B cell (primary cell): ENCODE results near the gene RNF166.

ENCODE experiments used
- EZH2 ChIP-seq: IDR thresholded peaks from 2 replicates; pipeline ENCODE4 v1.6.1; 2012; ENCODE audit warnings: borderline replicate concordance, low read depth, mild to moderate bottlenecking, moderate library complexity, low read length; ENCODE audit not compliant: insufficient read depth, poor library complexity, severe bottlenecking
- TF ChIP-seq, protein P1 (sequence below): fragments of 200-600 bp; IDR thresholded peaks from one replicate; pipeline ENCODE4 v1.8.0; 2022; ENCODE audit warnings: antibody characterized with exemption, mild to moderate bottlenecking

GRCh38 chr16:88684569-88685155 lies 21.5 kb downstream of the RNF166 start:
- TF ChIP-seq, protein P1, sequence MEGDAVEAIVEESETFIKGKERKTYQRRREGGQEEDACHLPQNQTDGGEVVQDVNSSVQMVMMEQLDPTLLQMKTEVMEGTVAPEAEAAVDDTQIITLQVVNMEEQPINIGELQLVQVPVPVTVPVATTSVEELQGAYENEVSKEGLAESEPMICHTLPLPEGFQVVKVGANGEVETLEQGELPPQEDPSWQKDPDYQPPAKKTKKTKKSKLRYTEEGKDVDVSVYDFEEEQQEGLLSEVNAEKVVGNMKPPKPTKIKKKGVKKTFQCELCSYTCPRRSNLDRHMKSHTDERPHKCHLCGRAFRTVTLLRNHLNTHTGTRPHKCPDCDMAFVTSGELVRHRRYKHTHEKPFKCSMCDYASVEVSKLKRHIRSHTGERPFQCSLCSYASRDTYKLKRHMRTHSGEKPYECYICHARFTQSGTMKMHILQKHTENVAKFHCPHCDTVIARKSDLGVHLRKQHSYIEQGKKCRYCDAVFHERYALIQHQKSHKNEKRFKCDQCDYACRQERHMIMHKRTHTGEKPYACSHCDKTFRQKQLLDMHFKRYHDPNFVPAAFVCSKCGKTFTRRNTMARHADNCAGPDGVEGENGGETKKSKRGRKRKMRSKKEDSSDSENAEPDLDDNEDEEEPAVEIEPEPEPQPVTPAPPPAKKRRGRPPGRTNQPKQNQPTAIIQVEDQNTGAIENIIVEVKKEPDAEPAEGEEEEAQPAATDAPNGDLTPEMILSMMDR = no peak
- no peak for TF ChIP-seq EZH2
